ENCODE results near the gene JDP2.

Gene JDP2

DNA sequence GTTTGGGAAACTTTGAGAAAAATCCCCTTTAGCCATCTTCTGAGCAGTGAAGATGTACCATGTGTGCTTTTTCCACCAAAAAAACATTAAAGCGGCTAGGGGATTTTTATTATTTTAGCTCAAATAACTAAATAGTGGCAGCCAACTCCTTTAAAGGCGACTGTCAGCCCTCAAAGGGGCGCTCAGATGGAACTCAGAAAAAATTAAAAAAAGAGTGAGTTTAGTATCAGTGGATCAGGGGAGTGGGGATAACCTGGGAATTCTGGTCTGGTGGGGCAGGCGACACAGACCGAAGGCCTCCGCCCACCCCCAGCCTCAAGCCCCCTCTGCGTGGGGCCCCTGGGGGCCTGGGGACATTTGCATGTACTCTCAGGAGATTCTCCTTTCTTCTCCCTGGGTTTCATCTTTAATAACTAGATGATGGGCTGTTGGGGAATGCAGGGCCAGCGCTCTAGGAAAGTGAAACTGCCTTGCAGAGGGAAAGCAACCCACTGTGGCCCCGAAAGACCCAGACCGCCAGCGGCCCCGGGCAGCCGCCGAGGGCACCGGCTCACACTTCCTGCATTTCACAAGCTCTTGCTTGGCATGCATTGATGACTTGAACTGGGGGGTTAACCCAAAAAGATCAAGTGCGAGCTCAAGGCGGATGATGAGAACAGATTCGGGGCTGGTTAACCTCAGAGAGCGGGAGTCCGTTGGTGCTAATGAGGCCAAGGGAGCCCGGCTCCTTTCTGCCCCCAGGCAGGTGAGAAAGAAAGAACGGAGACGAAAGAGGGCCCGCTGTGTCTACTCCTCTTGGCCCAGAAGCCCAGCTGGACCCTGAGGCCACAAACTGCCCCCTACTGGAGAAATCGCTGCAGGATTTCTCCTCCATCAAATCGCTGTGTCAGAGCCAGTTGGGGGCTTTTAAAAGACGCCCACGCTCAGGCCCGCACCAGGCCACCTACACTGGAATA lies 87.1 kb downstream of the JDP2 start:
- 0 out of 2 replicates have a peak, but pooled peaks cover 5% of the 10 kb centered on the region for H3K27me3 ChIP-seq (ENCODE audit: insufficient read depth, low read length)
- H3K9me3 ChIP-seq (ENCODE audit: low read length) = peaks cover 5% of the 10 kb centered on the region; the same call in 1 of the 2 replicates
- H3K27ac ChIP-seq (ENCODE audit: low read depth, low read length, poor library complexity, severe bottlenecking) = no peak overlapping the region
- H2AFZ ChIP-seq (ENCODE audit: low read length) = no peak overlapping the region
- H3K4me2 ChIP-seq (ENCODE audit: low read length) = peak overlapping the region; percentile 58
- H3K4me3 ChIP-seq (ENCODE audit: low read depth, low read length, poor library complexity, severe bottlenecking) = peak overlapping the region; percentile 38
- H3K36me3 ChIP-seq (ENCODE audit: insufficient read depth, low read length) = no peaks in the 10 kb centered on the region
- H3K9ac ChIP-seq (ENCODE audit: low read length) = no peak overlapping the region
- H3F3A ChIP-seq (ENCODE audit: insufficient read depth, low read length) = no peaks in the 10 kb centered on the region
- no peaks in the 10 kb centered on the region for H3K9me2 ChIP-seq (ENCODE audit: low read depth, low read length)
- no peak for TF ChIP-seq EZH2 (IDR thresholded peaks at IDR 0.05; ENCODE audit: borderline replicate concordance, low read length)
- TF ChIP-seq, protein P1, sequence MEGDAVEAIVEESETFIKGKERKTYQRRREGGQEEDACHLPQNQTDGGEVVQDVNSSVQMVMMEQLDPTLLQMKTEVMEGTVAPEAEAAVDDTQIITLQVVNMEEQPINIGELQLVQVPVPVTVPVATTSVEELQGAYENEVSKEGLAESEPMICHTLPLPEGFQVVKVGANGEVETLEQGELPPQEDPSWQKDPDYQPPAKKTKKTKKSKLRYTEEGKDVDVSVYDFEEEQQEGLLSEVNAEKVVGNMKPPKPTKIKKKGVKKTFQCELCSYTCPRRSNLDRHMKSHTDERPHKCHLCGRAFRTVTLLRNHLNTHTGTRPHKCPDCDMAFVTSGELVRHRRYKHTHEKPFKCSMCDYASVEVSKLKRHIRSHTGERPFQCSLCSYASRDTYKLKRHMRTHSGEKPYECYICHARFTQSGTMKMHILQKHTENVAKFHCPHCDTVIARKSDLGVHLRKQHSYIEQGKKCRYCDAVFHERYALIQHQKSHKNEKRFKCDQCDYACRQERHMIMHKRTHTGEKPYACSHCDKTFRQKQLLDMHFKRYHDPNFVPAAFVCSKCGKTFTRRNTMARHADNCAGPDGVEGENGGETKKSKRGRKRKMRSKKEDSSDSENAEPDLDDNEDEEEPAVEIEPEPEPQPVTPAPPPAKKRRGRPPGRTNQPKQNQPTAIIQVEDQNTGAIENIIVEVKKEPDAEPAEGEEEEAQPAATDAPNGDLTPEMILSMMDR (IDR thresholded peaks at IDR 0.05; ENCODE audit: low read length) = no peak
- peaks cover 17% of the 10 kb centered on the region for H3K4me1 ChIP-seq (ENCODE audit: insufficient read depth, low read length, severe bottlenecking)
- no peaks in the 10 kb centered on the region for H3K79me2 ChIP-seq (ENCODE audit: insufficient read depth, low read length)
- no peaks in the 10 kb centered on the region for H4K20me1 ChIP-seq (ENCODE audit: insufficient read depth, low read length)

DNA sequence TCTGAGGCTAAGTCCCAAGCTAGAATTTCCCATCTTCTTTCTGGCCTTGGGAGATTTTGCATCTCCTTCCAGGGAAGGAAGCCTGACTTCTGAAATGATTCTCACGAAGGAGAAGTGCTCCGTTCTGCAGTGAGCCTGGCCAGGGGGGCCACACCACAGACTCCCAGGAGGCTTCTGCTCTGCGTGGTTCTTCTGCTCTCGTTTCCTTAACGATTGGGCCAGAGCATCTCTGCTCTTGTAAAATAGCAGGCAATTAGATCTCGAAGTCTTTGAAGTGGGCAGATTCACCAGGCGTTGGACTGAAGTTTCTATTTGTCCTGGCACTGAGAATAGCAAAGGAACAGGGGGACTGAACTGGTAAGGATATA lies 87.8 kb downstream of the JDP2 start:
- Histone ChIP-seq H2AFZ (ENCODE audit: low read length) (no peak overlapping the region), H3K9ac (ENCODE audit: low read length) (no peak overlapping the region)

DNA sequence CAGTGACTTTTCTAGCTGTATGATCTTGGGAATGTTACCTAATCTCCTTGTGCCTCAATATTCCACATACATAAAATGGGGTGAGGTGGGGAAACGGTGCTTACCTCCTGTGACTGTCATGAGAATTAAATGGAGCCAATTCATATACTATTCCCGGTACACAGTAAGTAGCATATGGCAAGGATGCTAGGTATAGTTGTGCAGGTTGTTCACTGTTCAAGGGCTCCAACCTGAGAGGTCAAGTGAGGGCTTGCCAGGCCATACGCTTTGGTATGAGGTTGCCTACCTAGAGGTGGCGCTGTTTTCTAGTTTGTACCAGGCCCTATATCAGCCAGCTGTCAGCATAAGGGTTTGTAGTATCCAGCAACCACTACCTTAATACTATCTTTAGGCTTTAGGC lies 90.8 kb downstream of the JDP2 start:
- Histone ChIP-seq H3K4me2 (ENCODE audit: low read length) (no peak overlapping the region), H4K20me1 (ENCODE audit: insufficient read depth, low read length) (no peaks in the 10 kb centered on the region), H3K9me2 (ENCODE audit: low read depth, low read length) (no peaks in the 10 kb centered on the region), H3K4me1 (ENCODE audit: insufficient read depth, low read length, severe bottlenecking) (peaks cover 30% of the 10 kb centered on the region), H3K27me3 (ENCODE audit: insufficient read depth, low read length) (no peaks in the 10 kb centered on the region), H3K4me3 (ENCODE audit: low read depth, low read length, poor library complexity, severe bottlenecking) (no peak overlapping the region), H3K27ac (ENCODE audit: low read depth, low read length, poor library complexity, severe bottlenecking) (no peak overlapping the region), H3K79me2 (ENCODE audit: insufficient read depth, low read length) (no peaks in the 10 kb centered on the region), H3K9ac (ENCODE audit: low read length) (no peak overlapping the region), H3F3A (ENCODE audit: insufficient read depth, low read length) (no peaks in the 10 kb centered on the region), H3K9me3 (ENCODE audit: low read length) (no peaks in the 10 kb centered on the region), H3K36me3 (ENCODE audit: insufficient read depth, low read length) (no peaks in the 10 kb centered on the region), H2AFZ (ENCODE audit: low read length) (no peak overlapping the region)
- TF ChIP-seq, protein P1 (IDR thresholded peaks at IDR 0.05; ENCODE audit: low read length) = peak; percentile 67
- TF ChIP-seq EZH2 (IDR thresholded peaks at IDR 0.05; ENCODE audit: borderline replicate concordance, low read length) = no peak

More for the DNA sequence above, 87.8 kb downstream of the JDP2 start:
- Histone ChIP-seq H3K9me2 (ENCODE audit: low read depth, low read length) (no peaks in the 10 kb centered on the region), H4K20me1 (ENCODE audit: insufficient read depth, low read length) (no peaks in the 10 kb centered on the region), H3K4me1 (ENCODE audit: insufficient read depth, low read length, severe bottlenecking) (peaks cover 17% of the 10 kb centered on the region), H3K9me3 (ENCODE audit: low read length) (peaks cover 5% of the 10 kb centered on the region; the same call in 1 of the 2 replicates), H3K4me3 (ENCODE audit: low read depth, low read length, poor library complexity, severe bottlenecking) (peak overlapping the region; percentile 38), H3K4me2 (ENCODE audit: low read length) (peak overlapping the region; percentile 58), H3K79me2 (ENCODE audit: insufficient read depth, low read length) (no peaks in the 10 kb centered on the region), H3K27ac (ENCODE audit: low read depth, low read length, poor library complexity, severe bottlenecking) (no peak overlapping the region), H3K27me3 (ENCODE audit: insufficient read depth, low read length) (0 out of 2 replicates have a peak, but pooled peaks cover 5% of the 10 kb centered on the region), H3K36me3 (ENCODE audit: insufficient read depth, low read length) (no peaks in the 10 kb centered on the region), H3F3A (ENCODE audit: insufficient read depth, low read length) (no peaks in the 10 kb centered on the region)
- no peak for TF ChIP-seq EZH2 (IDR thresholded peaks at IDR 0.05; ENCODE audit: borderline replicate concordance, low read length)
- TF ChIP-seq, protein P1 (IDR thresholded peaks at IDR 0.05; ENCODE audit: low read length) = no peak

All from OCI-LY1 (cell line).